Stomach (tissue), 4 donors: Measurements from ENCODE around the gene MAPK8IP3.

ENCODE experiments used
- EP300 ChIP-seq: sonication (generic); formaldehyde crosslinking; IDR thresholded peaks from one replicate; pipeline ENCODE4 v1.6.1; 2017; ENCODE audit warnings: antibody characterized with exemption
- POLR2A ChIP-seq, 4 donors: fragments of 450-650 bp; IDR thresholded peaks; one replicate each; pipeline ENCODE4 v1.6.1; 2016; ENCODE audit warnings: antibody characterized with exemption in 4 of 4, control low read depth in 2 of 4, mild to moderate bottlenecking in 1 of 4, moderate library complexity in 1 of 4
- POLR2AphosphoS5 ChIP-seq, 3 donors: sonication (generic); formaldehyde crosslinking; IDR thresholded peaks; one replicate each; pipeline ENCODE4 v1.6.1; 2016; ENCODE audit warnings: antibody characterized with exemption in 3 of 3
- TF ChIP-seq, protein P1 (sequence below), 7 experiments: fragments of 450-650 bp in 4 of 7; fragments of 200-600 bp in 3 of 7; sonication (generic) in 3 of 7; IDR thresholded peaks; one replicate each; pipeline ENCODE4 v1.5.1; 2016 to 2019; ENCODE audit warnings: antibody characterized with exemption in 7 of 7, control low read depth in 2 of 7, mild to moderate bottlenecking in 1 of 7

DNA sequence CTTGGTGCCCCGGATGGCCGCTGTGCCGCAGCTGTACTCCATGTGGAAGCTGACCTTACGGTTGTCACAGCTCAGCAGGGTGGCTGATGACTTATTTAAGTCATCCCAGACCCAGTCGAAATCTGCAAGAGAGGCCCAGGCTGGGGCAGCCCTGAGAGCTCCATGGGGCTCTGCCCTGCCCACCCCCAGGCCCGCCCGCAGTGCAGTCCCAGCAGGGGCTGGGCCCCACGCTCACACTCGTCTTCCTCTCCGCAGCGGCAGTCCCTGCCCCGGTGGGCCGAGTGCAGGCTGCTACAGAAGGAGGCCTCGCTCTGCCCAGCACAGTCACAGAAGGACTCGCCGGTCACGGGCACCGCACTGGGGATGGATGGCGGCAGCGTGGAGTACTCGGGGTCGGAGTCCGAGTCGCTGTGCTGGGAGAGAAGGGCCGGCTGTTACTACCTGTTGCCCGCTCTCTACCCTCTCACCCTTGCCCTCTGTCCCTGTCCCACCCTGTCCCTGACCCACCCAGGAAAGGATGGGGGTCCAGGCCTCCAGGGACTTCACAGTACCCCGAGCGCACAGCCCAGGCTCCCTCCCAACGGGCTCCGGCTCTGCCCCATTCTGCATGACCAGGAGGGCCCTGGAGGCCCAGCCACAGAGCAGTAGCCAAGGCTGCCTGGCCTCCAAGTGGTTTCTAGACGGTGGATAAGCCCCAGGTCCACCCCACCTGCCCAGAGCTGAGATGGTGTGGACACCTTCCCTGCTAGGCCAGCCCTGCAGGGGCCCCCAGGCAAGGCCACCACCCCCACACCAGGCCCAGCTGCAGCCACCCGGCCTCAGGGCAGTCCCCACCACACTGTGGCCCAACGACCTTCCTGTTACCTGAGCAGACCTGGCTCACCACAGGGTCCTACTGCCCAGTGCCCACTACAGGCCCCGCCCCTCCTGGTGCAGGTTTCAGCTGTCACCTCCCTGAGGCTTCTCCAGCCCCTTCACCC, 72.5 kb downstream of the MAPK8IP3 start:
- TF ChIP-seq, protein P1, sequence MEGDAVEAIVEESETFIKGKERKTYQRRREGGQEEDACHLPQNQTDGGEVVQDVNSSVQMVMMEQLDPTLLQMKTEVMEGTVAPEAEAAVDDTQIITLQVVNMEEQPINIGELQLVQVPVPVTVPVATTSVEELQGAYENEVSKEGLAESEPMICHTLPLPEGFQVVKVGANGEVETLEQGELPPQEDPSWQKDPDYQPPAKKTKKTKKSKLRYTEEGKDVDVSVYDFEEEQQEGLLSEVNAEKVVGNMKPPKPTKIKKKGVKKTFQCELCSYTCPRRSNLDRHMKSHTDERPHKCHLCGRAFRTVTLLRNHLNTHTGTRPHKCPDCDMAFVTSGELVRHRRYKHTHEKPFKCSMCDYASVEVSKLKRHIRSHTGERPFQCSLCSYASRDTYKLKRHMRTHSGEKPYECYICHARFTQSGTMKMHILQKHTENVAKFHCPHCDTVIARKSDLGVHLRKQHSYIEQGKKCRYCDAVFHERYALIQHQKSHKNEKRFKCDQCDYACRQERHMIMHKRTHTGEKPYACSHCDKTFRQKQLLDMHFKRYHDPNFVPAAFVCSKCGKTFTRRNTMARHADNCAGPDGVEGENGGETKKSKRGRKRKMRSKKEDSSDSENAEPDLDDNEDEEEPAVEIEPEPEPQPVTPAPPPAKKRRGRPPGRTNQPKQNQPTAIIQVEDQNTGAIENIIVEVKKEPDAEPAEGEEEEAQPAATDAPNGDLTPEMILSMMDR (IDR thresholded peaks at IDR 0.05): no peak
- TF ChIP-seq POLR2A (IDR thresholded peaks at IDR 0.05) (no peak), POLR2AphosphoS5 (IDR thresholded peaks at IDR 0.05) (no peak), EP300 (no peak)
